ENCODE results near the gene POPDC3. TPM values are rescaled to one million over a fixed set of nuclear protein-coding genes. Genes with fewer than 3 reads are reported as not detected.

Gene POPDC3
- total RNA-seq, 1 experiment from 2014 or later, result 5.7 TPM

DNA sequence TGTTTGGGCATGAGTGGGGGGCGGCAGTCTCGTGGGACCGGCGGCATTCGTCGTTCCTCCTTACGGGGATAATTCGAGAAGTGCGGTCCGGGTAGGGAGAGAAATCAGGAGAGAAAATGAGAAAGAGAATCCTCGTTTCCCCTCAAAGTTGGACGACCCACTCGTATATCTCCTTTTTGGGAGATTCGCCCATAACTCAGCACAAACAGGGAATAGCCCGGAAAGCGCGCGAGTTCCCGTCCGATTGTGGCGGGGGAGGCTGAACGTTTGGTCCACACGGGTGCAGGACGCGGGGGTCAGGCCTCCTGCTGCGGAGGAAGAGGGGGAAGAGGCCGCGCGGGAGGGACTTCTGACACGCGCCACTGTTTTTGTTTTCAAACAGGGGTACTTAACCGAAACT is 42.4 kb downstream of the POPDC3 start:
- H3K56ac ChIP-seq (ENCODE audit: insufficient read length, low read depth, low read length), result no peak overlapping the region
- Mint-ChIP-seq H3K4me1 (peaks cover 4 to 7% of the 10 kb centered on the region in 2 experiments; a peak in 3 of 4 replicates), H3K4me3 (peak overlapping the region; percentile 70 to 85), H3K36me3 (ENCODE audit: insufficient read depth in 1 of 3, low read depth in 3 of 3) (no peaks in the 10 kb centered on the region), H3K27me3 (ENCODE audit: low read depth) (peaks cover 58% of the 10 kb centered on the region), H3K27ac (no peak overlapping the region), H3K9me3 (no peaks in the 10 kb centered on the region; a peak in 1 of 5 replicates)
- no peak overlapping the region for H2AK5ac ChIP-seq (ENCODE audit: insufficient read length, low read length)
- H3K23me2 ChIP-seq (ENCODE audit: insufficient read length, low read depth, low read length, poor library complexity, severe bottlenecking), result peaks cover 14% of the 10 kb centered on the region
- H2AFZ ChIP-seq (ENCODE audit: low read length), result peak overlapping the region; percentile 91
- no peak overlapping the region for H3K14ac ChIP-seq (ENCODE audit: insufficient read depth, low read length)
- peaks cover 13% of the 10 kb centered on the region; the same call in 1 of the 2 replicates for H3K27me3 ChIP-seq (ENCODE audit: insufficient read depth, low read length)
- H3K4me1 ChIP-seq (ENCODE audit: insufficient read depth, low read length), result no peaks in the 10 kb centered on the region
- H4K8ac ChIP-seq (replicated peaks; ENCODE audit: insufficient read length, low read depth, low read length), result no peak overlapping the region
- no peak overlapping the region for H3K23ac ChIP-seq (ENCODE audit: insufficient read length, low read depth, low read length)
- no peak overlapping the region for H2BK5ac ChIP-seq (ENCODE audit: insufficient read length, low read length)
- H3K9me3 ChIP-seq (ENCODE audit: control insufficient read depth, low read depth, low read length), result no peaks in the 10 kb centered on the region
- no peaks in the 10 kb centered on the region for H3K79me1 ChIP-seq (ENCODE audit: insufficient read depth, low read depth, low read length, poor library complexity, severe bottlenecking)
- peak overlapping the region; percentile 84 for H3K4me2 ChIP-seq (ENCODE audit: insufficient read depth, insufficient read length, low read length)
- H3K79me2 ChIP-seq (ENCODE audit: insufficient read depth, low read length), result no peaks in the 10 kb centered on the region
- H3T11ph ChIP-seq (ENCODE audit: low read length), result no peak overlapping the region
- WGBS (ENCODE audit: extremely low coverage, insufficient read length, low lambda C conversion rate), result no CpG with 5 or more reads among the region's 32 CpGs
- no peak overlapping the region for H2BK20ac ChIP-seq (ENCODE audit: low read depth, low read length, poor library complexity, severe bottlenecking)
- no peak overlapping the region for H4K5ac ChIP-seq (ENCODE audit: insufficient read length, low read depth, low read length)
- no peaks in the 10 kb centered on the region for H4K20me1 ChIP-seq (ENCODE audit: control insufficient read depth, insufficient read depth, insufficient read length)
- no peak overlapping the region for H3K4ac ChIP-seq (ENCODE audit: low read depth, low read length)
- H2BK15ac ChIP-seq (ENCODE audit: low read depth, low read length), result no peak overlapping the region
- no peak overlapping the region for H3K27ac ChIP-seq (ENCODE audit: insufficient read length, low read depth, low read length)
- H2BK12ac ChIP-seq (ENCODE audit: insufficient read length, low read depth, low read length), result no peak overlapping the region
- TF ChIP-seq, protein P1, sequence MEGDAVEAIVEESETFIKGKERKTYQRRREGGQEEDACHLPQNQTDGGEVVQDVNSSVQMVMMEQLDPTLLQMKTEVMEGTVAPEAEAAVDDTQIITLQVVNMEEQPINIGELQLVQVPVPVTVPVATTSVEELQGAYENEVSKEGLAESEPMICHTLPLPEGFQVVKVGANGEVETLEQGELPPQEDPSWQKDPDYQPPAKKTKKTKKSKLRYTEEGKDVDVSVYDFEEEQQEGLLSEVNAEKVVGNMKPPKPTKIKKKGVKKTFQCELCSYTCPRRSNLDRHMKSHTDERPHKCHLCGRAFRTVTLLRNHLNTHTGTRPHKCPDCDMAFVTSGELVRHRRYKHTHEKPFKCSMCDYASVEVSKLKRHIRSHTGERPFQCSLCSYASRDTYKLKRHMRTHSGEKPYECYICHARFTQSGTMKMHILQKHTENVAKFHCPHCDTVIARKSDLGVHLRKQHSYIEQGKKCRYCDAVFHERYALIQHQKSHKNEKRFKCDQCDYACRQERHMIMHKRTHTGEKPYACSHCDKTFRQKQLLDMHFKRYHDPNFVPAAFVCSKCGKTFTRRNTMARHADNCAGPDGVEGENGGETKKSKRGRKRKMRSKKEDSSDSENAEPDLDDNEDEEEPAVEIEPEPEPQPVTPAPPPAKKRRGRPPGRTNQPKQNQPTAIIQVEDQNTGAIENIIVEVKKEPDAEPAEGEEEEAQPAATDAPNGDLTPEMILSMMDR (conservative IDR thresholded peaks at IDR 0.05), result no peak
- DNase-seq, result no peak
- no peak overlapping the region for H3K18ac ChIP-seq (ENCODE audit: insufficient read length, low read depth, low read length)
- no peak overlapping the region for H3K9ac ChIP-seq (ENCODE audit: extremely low read depth, insufficient read length, low read length)
- H4K91ac ChIP-seq (ENCODE audit: insufficient read length, low read depth, low read length), result no peak overlapping the region
- H2BK120ac ChIP-seq (ENCODE audit: low read depth, low read length, poor library complexity, severe bottlenecking), result no peak overlapping the region
